ENCODE data around the gene ABLIM1. TPM values are rescaled to one million over a fixed set of nuclear protein-coding genes. Genes with fewer than 3 reads are reported as not detected.

Gene ABLIM1
- total RNA-seq, 6 donors from 2014 or later: 92.2 to 153 (median 131) TPM

- H3K9me3 ChIP-seq: no peaks in the 10 kb centered on the region
- peaks cover 0 to 4% (median 0%) of the 10 kb centered on the region in 4 donors for H3K36me3 ChIP-seq
- peaks cover 16 to 26% (median 21%) of the 10 kb centered on the region in 4 donors for H3K4me1 ChIP-seq
- TF ChIP-seq POLR2AphosphoS5 (IDR thresholded peaks at IDR 0.05) (no peak), POLR2A (IDR thresholded peaks at IDR 0.05) (no peak), EP300 (IDR thresholded peaks at IDR 0.05) (no peak), CTCF (IDR thresholded peaks at IDR 0.05) (no peak)
- H3K4me3 ChIP-seq: no peak overlapping the region
- no peak for DNase-seq
- 68 to 81% methylated on average over 4 of the region's 4 CpGs for WGBS, 2 donors
- no peaks in the 10 kb centered on the region for H3K27me3 ChIP-seq
- no peak overlapping the region for H3K27ac ChIP-seq
- ATAC-seq (ENCODE audit: low FRiP score in 2 of 2): no peak
Measured at GRCh38 chr10:114678336-114678735, 20.3 kb upstream of the ABLIM1 start.

GRCh38 chr10:114674346-114674745, 16.3 kb upstream of the ABLIM1 start:
- Histone ChIP-seq H3K36me3 (peaks cover 0 to 4% (median 0%) of the 10 kb centered on the region in 4 donors), H3K9me3 (no peaks in the 10 kb centered on the region), H3K27me3 (no peaks in the 10 kb centered on the region), H3K4me1 (peaks cover 0 to 7% (median 5%) of the 10 kb centered on the region in 4 donors), H3K27ac (no peak overlapping the region), H3K4me3 (no peak overlapping the region)
- WGBS, 2 donors: 71 to 80% methylated on average over 4 of the region's 4 CpGs
- TF ChIP-seq POLR2A (IDR thresholded peaks at IDR 0.05) (no peak), POLR2AphosphoS5 (IDR thresholded peaks at IDR 0.05) (no peak), CTCF (IDR thresholded peaks at IDR 0.05) (no peak), EP300 (IDR thresholded peaks at IDR 0.05) (no peak)
- DNase-seq (no peak), ATAC-seq (ENCODE audit: low FRiP score in 2 of 2) (no peak)

GRCh38 chr10:114669648-114670047, 11.6 kb upstream of the ABLIM1 start:
- TF ChIP-seq POLR2A (IDR thresholded peaks at IDR 0.05) (no peak), EP300 (IDR thresholded peaks at IDR 0.05) (no peak), CTCF (IDR thresholded peaks at IDR 0.05) (no peak), POLR2AphosphoS5 (IDR thresholded peaks at IDR 0.05) (no peak)
- DNase-seq (no peak), ATAC-seq (ENCODE audit: low FRiP score in 2 of 2) (no peak)
- Histone ChIP-seq H3K27ac (no peak overlapping the region), H3K9me3 (no peaks in the 10 kb centered on the region), H3K4me3 (no peak overlapping the region), H3K4me1 (peaks cover 4 to 10% (median 7%) of the 10 kb centered on the region in 4 donors), H3K36me3 (no peaks in the 10 kb centered on the region), H3K27me3 (no peaks in the 10 kb centered on the region)
- 90 to 94% methylated on average over 3 of the region's 3 CpGs for WGBS, 2 donors

GRCh38 chr10:114668375-114669080, 10.5 kb upstream of the ABLIM1 start:
- no peaks in the 10 kb centered on the region for H3K27me3 ChIP-seq
- H3K4me1 ChIP-seq: peaks cover 6 to 16% (median 12%) of the 10 kb centered on the region in 4 donors
- H3K27ac ChIP-seq: no peak overlapping the region
- no peaks in the 10 kb centered on the region for H3K36me3 ChIP-seq
- no peak for TF ChIP-seq POLR2A (IDR thresholded peaks at IDR 0.05)
- TF ChIP-seq CTCF (IDR thresholded peaks at IDR 0.05): no peak
- no peak for TF ChIP-seq POLR2AphosphoS5 (IDR thresholded peaks at IDR 0.05)
- TF ChIP-seq EP300 (IDR thresholded peaks at IDR 0.05): no peak
- ATAC-seq (ENCODE audit: low FRiP score in 2 of 2) (no peak), DNase-seq (no peak)
- 96% methylated on average over 6 of the region's 6 CpGs for WGBS, 2 donors
- H3K4me3 ChIP-seq: no peak overlapping the region
- no peaks in the 10 kb centered on the region for H3K9me3 ChIP-seq

GRCh38 chr10:114665873-114666272, 7.8 kb upstream of the ABLIM1 start:
- TF ChIP-seq EP300 (IDR thresholded peaks at IDR 0.05): no peak
- Histone ChIP-seq H3K4me1 (peaks cover 6 to 21% (median 14%) of the 10 kb centered on the region in 4 donors), H3K36me3 (no peaks in the 10 kb centered on the region), H3K4me3 (no peak overlapping the region), H3K27me3 (no peaks in the 10 kb centered on the region), H3K9me3 (no peaks in the 10 kb centered on the region), H3K27ac (peak overlapping the region in 1 of 4 donors; percentile 25)
- DNase-seq (no peak), ATAC-seq (ENCODE audit: low FRiP score in 2 of 2) (no peak)
- 63 to 67% methylated on average over 1 of the region's 1 CpG for WGBS, 2 donors
